ENCODE data around the gene ZNF827.

- TF ChIP-seq FOXA1 (IDR thresholded peaks at IDR 0.05; ENCODE audit: borderline replicate concordance) = no peak
- no peak for TF ChIP-seq NUFIP1 (IDR thresholded peaks at IDR 0.05; ENCODE audit: partially characterized antibody)
- TF ChIP-seq GABPB1 (CRISPR knock-in tag; IDR thresholded peaks at IDR 0.05) = no peak
- TF ChIP-seq KDM2B (CRISPR knock-in tag; IDR thresholded peaks at IDR 0.05) = no peak
- TF ChIP-seq POLR2A (conservative IDR thresholded peaks at IDR 0.05) = no peak
These were observed 2.3 kb downstream of the ZNF827 start for GRCh38 chr4:145936142-145936996.

All from K562 (cell line).